HL-60 (cell line): ENCODE data around the gene SPRR3.

ENCODE experiments used
- CTCF ChIP-seq: IDR thresholded peaks from one replicate; pipeline ENCODE4 v1.5.1; 2011; ENCODE audit warnings: low read length, control low read depth, inconsistent platforms; ENCODE audit not compliant: insufficient read depth
- GABPA ChIP-seq: IDR thresholded peaks from 2 replicates; pipeline ENCODE4 v1.6.1; 2012; ENCODE audit warnings: low read depth
- POLR2AphosphoS5 ChIP-seq: IDR thresholded peaks from 2 replicates; pipeline ENCODE4 v1.6.1; 2012; ENCODE audit warnings: low read depth
- SPI1 ChIP-seq: IDR thresholded peaks from 2 replicates; pipeline ENCODE4 v1.6.1; 2012; ENCODE audit warnings: low read depth, mild to moderate bottlenecking, borderline replicate concordance

- no peak for TF ChIP-seq CTCF
- TF ChIP-seq POLR2AphosphoS5, result no peak
- no peak for TF ChIP-seq GABPA
- TF ChIP-seq SPI1, result no peak
Observed at GRCh38 chr1:153035211-153035610, 33.7 kb downstream of the SPRR3 start.
